K562 (cell line): ENCODE results near the gene PGAP2. TPM values are rescaled to one million over a fixed set of nuclear protein-coding genes. Genes with fewer than 3 reads are reported as not detected.

Source experiments
- ELK3 ChIP-seq: fragments of 450-650 bp; formaldehyde crosslinking; IDR thresholded peaks from 2 replicates; pipeline ENCODE4 v1.4.0; 2020; ENCODE audit warnings: mild to moderate bottlenecking
- GABPB1 ChIP-seq: sonication (generic); formaldehyde crosslinking; IDR thresholded peaks from 2 replicates; pipeline ENCODE4 v1.8.0; 2022; ENCODE audit warnings: mild to moderate bottlenecking, missing genetic modification reagents
- KDM1A ChIP-seq, 2 experiments: fragments of 450-650 bp; IDR thresholded peaks; 2 replicates each; pipeline ENCODE4 v1.6.1; 2016; ENCODE audit warnings: mild to moderate bottlenecking in 2 of 2
- KDM2B ChIP-seq: fragments of 250-450 bp; sonication (Bioruptor Pico); IDR thresholded peaks from 2 replicates; pipeline ENCODE4 v1.8.0; 2021; ENCODE audit warnings: mild to moderate bottlenecking, moderate library complexity
- MAFF ChIP-seq: IDR thresholded peaks from 2 replicates; pipeline ENCODE4 v1.6.1; 2012; ENCODE audit warnings: low read length, improper control_type of control experiment
- RFX5 ChIP-seq: IDR thresholded peaks from 2 replicates; pipeline ENCODE4 v1.6.1; 2011; ENCODE audit warnings: low read depth, mild to moderate bottlenecking, improper control_type of control experiment, low read length
- SP1 ChIP-seq: sonication (generic); formaldehyde crosslinking; IDR thresholded peaks from 2 replicates; pipeline ENCODE4 v1.8.1; 2022; ENCODE audit warnings: mild to moderate bottlenecking, missing genetic modification reagents
- TAF9B ChIP-seq: fragments of 450-650 bp; IDR thresholded peaks from 2 replicates; pipeline ENCODE4 v1.6.1; 2018; ENCODE audit warnings: mild to moderate bottlenecking; ENCODE audit not compliant: partially characterized antibody
- THRB ChIP-seq: fragments of 450-650 bp; formaldehyde crosslinking; conservative IDR thresholded peaks from 2 replicates; pipeline ENCODE4 v1.4.0; 2022; ENCODE audit warnings: mild to moderate bottlenecking, missing genetic modification characterization
- TSC22D4 ChIP-seq: fragments of 450-650 bp; IDR thresholded peaks from 2 replicates; pipeline ENCODE4 v1.6.1; 2016; ENCODE audit warnings: missing genetic modification characterization, missing biosample characterization, control low read depth
- ZBTB40 ChIP-seq, 2 experiments: fragments of 450-650 bp in 1 of 2; sonication (generic) in 1 of 2; formaldehyde crosslinking in 1 of 2; IDR thresholded peaks; 2 replicates each; pipeline versions ENCODE4 v1.7.1 to v1.9.0; 2016 to 2022; ENCODE audit warnings: inconsistent platforms in 1 of 2, mild to moderate bottlenecking in 1 of 2, missing genetic modification reagents in 1 of 2
- ZC3H11A ChIP-seq: IDR thresholded peaks from 2 replicates; pipeline ENCODE4 v1.6.1; 2012; ENCODE audit warnings: low read depth, low read length, improper control_type of control experiment
- ZNF512 ChIP-seq: IDR thresholded peaks from 2 replicates; pipeline ENCODE4 v1.6.1; 2016; ENCODE audit warnings: missing genetic modification characterization, missing compliant biosample characterization
- polyA plus RNA-seq, 8 experiments: library from polyadenylated mRNA; depleted of rRNA in 4 of 8; stranded (reverse) in 5 of 8; unstranded in 3 of 8; fragments of >200 nt; fragmentation: Nextera tagmentation in 2 of 8; fragmentation: Illumina TruSeq in 1 of 8; extraction: Ambion mirVana in 2 of 8; extraction: Trizol in 1 of 8; gene quantifications; 2 replicates each; pipeline versions ENCODE4 v1.2.1 to v1.2.3, GENCODE V29; 2011 to 2014; ENCODE audit warnings: inconsistent platforms in 1 of 8, missing spikeins in 1 of 8
- total RNA-seq, 7 experiments: library from RNA; depleted of rRNA in 6 of 7; stranded (reverse); fragments of >200 nt in 6 of 7; fragmentation: Illumina TruSeq in 2 of 7; extraction: Trizol in 2 of 7; gene quantifications; 2 replicates each; pipeline versions ENCODE4 v1.2.1 to v1.2.3, GENCODE V29; 2011 to 2021; ENCODE audit warnings: low replicate concordance in 1 of 7

The PGAP2 gene
- total and polyA plus RNA-seq, 9 of the 15 experiments (the other 6 are each of a cell fraction or from before 2014, with no cell fraction given): 17.9 to 47.2 (median 33.7) TPM

GRCh38 chr11:3797329-3798090 lies 10.8 kb upstream of the PGAP2 start, which contains the start of gene NUP98 (continued):
- peak; percentile 41; the same call in 1 of the 2 replicates for TF ChIP-seq ZBTB40 (IDR thresholded peaks at IDR 0.05)
- no peak for TF ChIP-seq ZBTB40 (CRISPR knock-in tag; IDR thresholded peaks at IDR 0.05)
- peak; percentile 99 for TF ChIP-seq SP1 (CRISPR knock-in tag)
- peak; percentile 83 for TF ChIP-seq GABPB1 (CRISPR knock-in tag)
- TF ChIP-seq TSC22D4 (tag): no peak
- TF ChIP-seq KDM2B (CRISPR knock-in tag): peak; percentile 87; the same call in 1 of the 2 replicates
- TF ChIP-seq ZNF512 (tag): no peak
- TF ChIP-seq ELK3 (CRISPR knock-in tag): no peak
- TF ChIP-seq THRB (CRISPR knock-in tag): no peak
- no peak for TF ChIP-seq KDM1A (IDR thresholded peaks at IDR 0.05)
- no peak for TF ChIP-seq TAF9B
- peak; percentile 73 for TF ChIP-seq RFX5
- 0 out of 2 replicates have a peak, but pooled peaks have one; percentile 7 for TF ChIP-seq ZC3H11A
- no peak for TF ChIP-seq MAFF
